Left ventricle myocardium superior (tissue), 1 donor: ENCODE measurements around the gene CHID1. TPM values are rescaled to one million over a fixed set of nuclear protein-coding genes. Genes with fewer than 3 reads are reported as not detected.

Experiments
- ATAC-seq: fragments of 200-7000 bp; cut with Tn5 transposase; one replicate; pipeline ENCODE4 v1.9.1; 2020; ENCODE audit warnings: mild to moderate bottlenecking, moderate library complexity
- DNase-seq: peaks from one replicate; pipeline ENCODE4 v3.0.0-alpha.2; 2020
- intact Hi-C: fragments of 100-400 bp; cut with micrococcal nuclease; formaldehyde crosslinking; loops from one replicate; pipeline ENCODE4 v1.11.0; 2022
- total RNA-seq: library from RNA; stranded (reverse); fragmentation: NEBNext Ultra II Directional; extraction: Animal tissue kit (Norgen Biotek cat#: 25700); gene quantifications from one replicate; pipeline ENCODE4 v1.2.1, GENCODE V29; 2021
- donor health status: DM: no; HTN: yes; CAD: no; lungs with severe emphysema.

CHID1 gene
- total RNA-seq, 1 donor from 2014 or later, result 53.0 TPM

DNA sequence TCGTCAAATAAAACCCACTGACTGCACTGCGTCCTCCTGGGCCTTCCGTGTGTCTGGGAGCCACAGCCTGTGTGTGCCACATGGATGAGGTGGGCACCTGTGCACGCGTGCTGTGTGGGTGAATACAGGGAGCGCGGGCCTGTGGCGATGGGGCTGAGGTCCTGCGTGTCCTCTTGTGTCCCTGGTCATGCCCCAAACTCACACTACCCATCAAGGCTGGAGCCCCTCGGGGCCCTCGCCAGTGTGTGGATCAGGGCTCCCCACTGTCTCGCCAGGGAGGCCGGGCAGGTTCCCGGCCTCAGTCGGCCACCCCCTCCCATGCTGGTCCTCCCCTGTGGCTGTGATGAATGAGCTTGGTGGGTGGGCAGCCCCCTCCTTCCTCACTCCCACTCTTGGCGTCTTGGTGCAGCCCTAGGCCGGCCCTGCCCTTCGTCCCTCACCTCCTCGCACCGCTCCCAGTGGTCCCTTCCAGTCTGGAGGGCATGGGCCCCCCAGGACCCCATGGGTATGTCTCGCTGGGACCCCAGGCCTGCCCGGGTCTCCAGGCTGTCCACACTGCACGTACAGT, 78.6 kb downstream of the CHID1 start:
- DNase-seq, result no peak
- intact Hi-C loops, result no loop called here
- ATAC-seq, result no peak

DNA sequence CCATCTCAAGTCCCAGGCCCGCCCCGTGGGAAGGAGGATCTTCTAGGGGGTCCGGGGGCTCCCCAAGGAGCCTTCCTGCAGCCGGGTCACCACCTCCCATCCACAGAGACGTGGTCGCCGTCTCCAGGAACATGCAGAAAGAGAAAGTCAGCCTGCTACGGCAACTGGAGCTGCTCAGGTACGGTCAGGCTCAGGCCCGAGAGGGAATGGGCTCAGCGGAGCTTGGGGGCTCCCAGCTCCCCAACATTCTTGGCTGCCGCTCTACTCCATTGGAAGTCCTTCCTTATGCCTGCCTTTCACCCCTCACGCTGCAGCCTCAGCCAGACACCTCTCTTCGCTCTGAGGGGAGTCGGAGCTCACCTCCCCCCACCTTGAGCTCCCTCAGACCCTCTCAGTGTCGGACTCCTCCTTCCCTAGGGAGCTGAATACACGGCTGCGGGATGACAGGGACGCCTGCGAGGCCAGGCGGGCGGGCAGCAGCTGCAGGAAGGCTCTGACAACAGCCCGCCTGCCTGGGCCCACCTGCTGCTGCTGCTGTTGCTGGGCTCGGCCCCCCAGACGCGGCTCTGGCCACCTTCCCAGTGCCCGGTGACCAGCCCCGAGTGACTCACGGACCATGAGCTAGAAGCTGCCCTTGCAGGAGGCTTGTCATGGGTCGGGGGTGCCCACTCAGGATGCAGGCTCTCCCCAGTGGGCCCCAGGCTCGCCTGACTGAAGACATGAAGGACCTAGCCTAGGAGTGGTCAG, 79.3 kb downstream of the CHID1 start:
- intact Hi-C loops, result no loop called here
- DNase-seq, result no peak
- ATAC-seq, result no peak

DNA sequence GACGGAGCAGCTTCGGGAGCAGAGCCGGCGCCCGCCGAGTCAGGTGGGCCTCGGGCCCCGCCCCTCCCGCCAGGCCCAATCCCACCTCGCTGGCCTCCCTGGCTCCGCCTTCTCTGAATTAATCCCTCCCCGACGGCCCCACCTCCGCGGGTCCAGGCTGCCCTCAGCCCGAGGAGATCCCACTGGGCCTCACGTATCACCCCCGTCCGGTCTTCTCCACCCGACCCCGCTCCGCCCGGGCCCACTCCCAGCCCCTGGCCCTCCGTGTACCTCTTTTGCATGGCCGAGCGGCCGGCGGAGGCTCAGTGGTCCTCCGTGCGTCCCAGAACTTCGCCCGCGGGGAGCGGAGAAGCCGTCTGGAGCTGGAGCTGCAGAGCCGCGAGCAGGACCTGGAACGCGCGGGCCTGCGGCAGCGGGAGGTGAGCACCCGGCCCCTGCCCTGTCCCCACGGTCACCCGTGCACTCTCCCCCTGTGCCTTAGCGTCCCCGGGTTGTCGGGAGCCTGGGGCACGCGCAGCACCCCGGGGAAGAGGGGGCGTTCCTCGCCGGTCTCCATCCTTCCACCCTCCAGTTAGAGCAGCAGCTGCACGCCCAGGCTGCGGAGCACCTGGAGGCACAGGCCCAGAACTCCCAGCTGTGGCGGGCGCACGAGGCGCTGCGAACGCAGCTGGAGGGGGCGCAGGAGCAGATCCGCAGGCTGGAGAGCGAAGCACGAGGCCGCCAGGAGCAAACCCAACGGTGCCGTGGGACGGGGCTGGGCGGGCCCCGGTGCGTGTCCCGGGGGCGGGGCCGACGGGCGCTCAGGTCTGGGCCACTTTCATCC, 80.1 kb downstream of the CHID1 start:
- peak; percentile 91 for DNase-seq
- intact Hi-C loops, result no loop called here
- peak; percentile 59 for ATAC-seq

DNA sequence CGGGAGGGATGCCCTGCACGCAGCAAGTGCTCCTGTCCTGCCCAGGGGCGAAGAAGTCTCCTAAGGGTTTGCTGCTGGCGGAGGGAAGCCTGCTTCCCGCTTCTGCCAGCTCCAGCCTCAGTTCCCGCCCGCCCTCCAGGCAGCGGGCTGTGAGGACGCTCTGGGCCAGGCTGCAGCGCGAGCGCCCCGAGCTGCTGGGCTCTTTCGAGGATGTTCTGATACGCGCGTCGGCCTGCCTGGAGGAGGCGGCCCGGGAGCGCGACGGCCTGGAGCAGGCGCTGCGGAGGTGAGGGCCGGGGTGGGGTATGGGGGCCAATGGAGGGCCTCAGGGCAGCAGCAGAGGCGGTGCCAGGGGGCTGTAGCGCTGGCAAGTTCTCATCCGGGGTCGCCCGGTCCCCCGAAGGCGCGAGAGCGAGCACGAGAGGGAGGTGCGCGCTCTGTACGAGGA, 80.7 kb downstream of the CHID1 start:
- DNase-seq, result no peak
- ATAC-seq, result no peak
- intact Hi-C loops, result no loop called here

DNA sequence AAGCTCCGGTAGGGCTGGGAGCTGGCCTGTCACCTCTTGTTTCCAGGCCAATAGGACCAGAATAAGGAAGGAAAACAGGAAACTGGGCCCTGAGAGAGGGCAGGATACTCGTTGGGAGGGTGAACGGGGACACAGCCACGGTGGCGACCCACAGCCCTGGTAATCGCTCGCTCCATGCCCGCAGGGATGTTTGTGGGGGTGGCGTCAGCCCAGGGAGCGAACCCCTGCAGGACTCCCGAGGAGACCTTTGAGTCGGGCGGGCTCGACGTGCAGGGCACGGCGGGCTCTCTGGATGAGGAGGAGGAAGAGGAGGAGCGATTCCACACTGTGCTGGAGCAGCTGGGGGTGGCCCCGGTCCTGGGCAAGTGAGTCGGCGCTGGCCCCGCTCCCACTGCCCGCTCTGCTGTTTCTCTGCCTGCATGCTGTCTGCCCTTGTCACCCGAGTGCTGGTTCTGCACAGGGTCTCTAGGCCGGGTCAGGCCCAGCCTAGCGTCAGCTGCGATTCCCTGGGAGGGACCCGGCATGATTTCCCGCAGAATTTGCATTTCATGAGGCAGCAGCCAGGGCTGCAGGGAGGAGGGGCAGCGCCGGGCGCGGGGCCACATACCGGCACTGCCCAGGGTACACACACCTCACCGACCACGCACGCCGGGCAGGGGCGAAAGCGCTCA, 81.3 kb downstream of the CHID1 start:
- DNase-seq, result peak; percentile 76
- ATAC-seq, result peak; percentile 6
- intact Hi-C loops, result no loop called here

DNA sequence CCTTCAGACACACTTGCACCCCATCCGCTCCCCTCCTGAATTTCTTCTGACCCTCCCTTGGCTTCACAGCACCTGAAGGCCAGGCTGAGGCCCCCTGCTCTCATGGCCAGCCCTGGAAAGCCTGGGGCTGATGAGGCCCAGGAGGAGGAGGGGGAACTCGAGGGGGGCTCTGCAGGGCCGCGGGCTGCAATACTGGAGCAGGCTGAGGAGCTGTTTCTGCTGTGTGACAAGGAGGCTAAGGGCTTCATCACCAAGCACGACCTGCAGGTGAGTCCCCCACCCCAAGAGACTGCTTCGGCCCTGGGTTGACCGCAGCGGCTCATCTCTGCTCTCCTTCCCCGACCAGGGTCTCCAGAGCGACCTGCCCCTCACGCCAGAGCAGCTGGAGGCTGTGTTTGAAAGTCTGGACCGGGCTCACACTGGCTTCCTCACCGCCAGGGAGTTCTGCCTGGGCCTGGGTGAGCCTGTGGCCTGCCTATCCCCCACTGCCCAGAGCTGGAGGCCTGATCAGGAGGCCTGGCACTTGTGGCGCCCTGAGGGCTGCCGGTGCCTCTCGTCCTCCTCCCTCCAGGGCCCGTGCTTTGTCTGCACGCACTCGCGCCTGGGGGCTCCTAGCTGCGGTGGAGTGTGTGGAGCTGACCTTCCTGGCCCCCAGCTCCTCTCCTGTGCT, 82.0 kb downstream of the CHID1 start:
- DNase-seq (peak; percentile 28), ATAC-seq (no peak)
- intact Hi-C loops, result no loop called here

DNA sequence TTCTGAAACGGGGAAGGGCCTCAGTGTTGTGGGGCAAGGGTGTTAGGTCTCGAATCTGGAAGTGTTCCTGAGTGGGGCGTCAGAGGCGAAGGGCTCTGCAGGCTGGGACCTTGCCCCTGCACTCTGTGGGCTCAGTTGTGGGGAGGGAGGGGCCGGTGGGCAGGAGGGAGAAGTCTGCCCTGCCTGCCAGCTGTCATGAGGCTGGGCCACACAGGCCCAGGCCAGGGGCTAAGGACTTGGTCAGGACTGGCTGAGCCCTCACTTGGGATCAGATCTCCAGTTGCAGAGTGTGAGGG, 82.8 kb downstream of the CHID1 start, which contains the start of gene CRACR2B:
Gene CRACR2B, plus strand, starts transcription at position 23 of the 296 bp plus-strand sequence. CDS start 689 bp downstream, outside the sequence.
- ATAC-seq (no peak), DNase-seq (no peak)
- intact Hi-C loops, result no loop called here

DNA sequence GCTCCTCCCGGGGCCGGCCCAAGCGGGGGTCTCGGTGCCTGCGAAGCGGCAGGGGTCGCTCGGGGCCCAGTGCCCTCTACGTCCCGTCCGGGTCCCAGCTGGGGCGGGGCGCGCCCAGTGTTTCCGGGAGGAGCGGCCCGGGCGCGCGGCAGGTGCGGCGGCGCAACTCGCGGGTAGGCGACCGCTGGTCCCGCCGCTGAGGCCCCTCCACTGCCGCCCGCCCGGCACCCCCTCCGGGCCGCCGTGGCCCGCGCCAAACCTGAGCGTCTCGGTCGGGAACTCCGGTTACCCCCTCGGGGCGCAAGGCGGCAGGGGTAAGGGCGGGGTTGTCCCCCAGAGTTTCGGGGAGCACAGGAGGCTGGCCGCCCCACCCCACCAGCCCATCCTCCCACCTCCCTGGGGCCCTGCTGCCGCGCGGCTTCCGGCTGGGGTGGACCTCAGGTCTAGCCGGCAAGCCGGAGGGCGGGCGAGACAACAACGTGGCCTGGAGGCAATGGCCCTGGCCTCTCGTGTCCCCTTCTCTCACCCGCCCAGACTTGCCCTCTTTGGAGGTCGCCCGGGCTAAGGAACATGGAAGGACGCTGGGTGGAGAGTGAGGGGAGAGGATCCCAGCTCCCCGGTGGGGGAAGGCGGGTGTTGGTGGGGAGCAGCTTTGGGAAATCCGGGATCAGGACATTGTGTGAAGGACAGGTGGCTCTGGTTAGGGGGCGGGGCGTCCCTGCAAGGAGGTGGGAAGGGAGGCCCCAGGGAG, 83.3 kb downstream of the CHID1 start:
- intact Hi-C loops, result no loop called here
- peak; percentile 1 for ATAC-seq
- peak; percentile 60 for DNase-seq

DNA sequence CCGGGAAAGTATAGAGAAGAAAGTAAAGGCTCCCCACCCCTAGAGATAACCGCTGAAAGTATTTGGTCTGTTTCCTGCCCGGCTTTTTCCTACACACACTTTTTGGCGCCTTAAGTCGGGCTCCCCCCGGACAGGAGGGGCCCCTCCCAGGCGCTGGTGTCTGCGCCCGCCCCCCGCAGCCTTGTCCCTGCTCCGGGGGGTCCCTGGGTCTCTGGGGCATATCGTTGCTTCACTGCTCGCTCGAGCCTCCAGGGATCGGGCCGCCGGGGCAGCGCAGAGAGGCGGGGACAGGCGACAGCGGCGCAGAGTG, 83.8 kb downstream of the CHID1 start:
- no peak for ATAC-seq
- no peak for DNase-seq
- intact Hi-C loops, result no loop called here

DNA sequence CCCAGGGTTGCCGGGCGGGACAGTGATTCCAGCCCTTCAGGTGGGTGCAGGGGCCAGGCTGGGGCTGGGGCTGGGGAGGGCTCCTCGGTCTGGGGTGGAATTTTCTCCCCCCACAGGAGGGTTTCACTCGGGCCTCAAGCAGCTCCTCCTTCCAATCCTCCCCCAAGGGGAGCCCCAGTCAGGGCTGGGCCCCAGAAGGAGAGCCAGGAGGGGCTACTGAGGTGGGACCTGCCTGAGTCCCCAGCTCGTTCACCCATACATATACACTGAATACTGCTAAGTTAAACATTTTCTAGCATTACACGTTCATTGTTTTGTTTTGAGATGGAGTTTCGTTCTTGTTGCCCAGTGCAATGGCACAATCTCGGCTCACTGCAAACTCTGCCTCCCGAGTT, 84.4 kb downstream of the CHID1 start:
- no peak for DNase-seq
- intact Hi-C loops, result no loop called here
- no peak for ATAC-seq

DNA sequence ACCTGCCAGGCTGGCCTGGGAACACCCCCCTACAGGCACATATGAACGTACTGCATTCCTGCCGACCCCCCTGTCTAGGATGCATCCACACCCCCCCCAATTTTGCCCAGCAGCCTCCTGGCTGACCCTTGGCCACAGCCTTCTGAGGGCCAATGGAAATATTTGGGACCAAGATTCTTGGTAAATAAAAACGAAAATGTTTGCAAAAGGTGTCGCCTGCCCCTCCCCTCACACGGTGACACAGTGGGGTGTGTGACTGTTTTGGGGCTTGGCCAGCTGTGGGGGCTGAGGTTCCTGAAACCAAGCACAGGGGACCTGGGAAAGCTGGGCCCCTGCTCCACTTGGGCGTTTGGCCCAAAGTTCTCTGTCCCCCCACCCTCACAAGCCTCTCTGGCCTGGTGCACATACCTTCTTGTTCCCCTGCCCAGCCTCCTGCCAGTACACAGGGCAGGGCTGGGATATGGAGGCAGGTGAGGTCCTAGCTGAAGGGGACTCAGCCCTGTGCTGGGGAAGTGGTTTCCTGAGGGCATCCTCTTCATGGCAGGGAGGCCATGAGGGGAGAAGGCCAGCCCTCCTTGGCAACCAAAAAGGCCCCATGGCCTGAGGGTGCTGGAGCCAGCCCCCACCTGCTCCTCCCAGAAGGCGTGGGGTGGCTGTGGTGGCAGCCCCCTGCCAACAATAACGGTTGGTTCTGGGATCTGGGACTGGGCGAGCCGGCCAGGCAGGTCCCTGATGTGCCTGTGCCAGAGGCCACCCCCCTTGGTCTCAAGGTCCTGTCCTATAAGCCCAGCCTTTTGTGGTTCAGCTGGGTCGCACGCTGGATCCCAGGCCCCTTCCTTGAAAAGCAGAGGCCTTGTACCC, 85.0 kb downstream of the CHID1 start:
- intact Hi-C loops, result no loop called here
- DNase-seq, result no peak
- no peak for ATAC-seq

DNA sequence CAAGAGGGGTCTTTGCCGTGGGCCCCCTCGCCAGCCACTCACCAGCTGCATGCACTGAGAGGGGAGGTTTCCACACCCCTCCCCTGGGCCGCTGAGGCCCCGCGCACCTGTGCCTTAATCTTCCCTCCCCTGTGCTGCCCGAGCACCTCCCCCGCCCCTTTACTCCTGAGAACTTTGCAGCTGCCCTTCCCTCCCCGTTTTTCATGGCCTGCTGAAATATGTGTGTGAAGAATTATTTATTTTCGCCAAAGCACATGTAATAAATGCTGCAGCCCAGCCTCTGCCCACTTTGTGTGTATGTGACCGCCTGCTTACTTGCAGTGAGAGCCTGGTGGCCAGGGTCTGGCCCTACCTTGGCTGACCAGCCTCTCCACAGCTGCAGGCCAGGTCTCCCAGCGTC, 85.7 kb downstream of the CHID1 start:
- no peak for DNase-seq
- no peak for ATAC-seq
- intact Hi-C loops, result no loop called here

DNA sequence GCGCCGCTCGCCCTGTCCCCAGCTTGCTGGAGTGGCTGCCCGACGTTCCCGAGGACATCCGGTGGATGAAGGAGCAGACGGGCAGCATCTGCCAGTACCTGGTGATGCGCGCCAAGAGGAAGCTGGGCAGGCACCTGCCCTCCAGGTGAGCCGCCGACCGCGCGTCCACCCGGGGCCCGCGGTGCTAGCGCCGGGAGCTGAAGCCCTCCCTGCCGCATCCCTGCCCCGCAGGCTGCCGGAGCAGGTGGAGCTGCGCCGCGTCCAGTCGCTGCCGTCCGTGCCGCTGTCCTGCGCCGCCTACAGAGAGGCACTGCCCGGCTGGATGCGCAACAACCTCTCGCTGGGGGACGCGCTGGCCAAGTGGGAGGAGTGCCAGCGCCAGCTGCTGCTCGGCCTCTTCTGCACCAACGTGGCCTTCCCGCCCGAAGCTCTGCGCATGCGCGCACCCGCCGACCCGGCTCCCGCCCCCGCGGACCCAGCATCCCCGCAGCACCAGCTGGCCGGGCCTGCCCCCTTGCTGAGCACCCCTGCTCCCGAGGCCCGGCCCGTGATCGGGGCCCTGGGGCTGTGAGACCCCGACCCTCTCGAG, 86.2 kb downstream of the CHID1 start:
- intact Hi-C loops, result no loop called here
- ATAC-seq (no peak), DNase-seq (no peak)

DNA sequence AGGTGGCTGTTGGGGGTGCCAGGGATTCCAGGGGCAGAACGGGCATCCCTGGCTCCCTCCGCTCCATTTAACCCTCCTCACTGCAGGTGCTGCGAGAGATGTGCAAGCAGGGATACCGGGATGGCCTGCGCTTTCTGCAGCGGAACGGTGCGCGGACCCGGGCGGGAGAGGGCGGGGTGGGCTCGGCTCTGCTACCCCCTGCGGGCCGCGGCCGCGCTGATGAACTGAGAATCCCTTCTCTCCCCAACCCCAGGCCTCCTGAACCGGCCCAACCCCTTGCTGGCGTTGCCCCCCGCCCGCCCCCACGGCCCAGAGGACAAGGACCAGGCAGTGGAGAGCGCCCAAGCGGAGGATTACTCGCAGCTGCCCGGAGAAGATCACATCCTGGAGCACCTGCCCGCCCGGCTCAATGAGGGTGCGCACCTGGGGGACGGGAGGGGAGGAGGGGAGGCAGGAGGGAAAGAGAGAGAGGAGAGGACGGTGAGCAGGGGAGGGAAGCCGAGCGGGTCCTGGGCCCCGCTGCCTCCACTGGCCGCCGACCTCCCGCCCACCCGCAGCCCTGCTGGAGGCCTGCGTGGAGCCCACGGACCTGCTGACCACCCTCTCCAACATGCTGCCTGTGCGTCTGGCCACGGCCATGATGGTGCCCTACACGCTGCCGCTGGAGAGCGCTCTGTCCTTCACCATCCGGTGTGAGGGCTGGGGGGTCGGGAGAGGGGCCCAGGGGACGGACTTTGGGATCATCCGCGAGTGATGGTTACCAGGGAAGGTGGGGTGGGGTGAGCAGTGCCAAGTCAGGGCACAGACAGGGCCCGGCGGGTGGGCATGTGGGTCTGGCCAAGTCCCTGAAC, 86.9 kb downstream of the CHID1 start:
- DNase-seq (no peak), ATAC-seq (no peak)
- intact Hi-C loops, result no loop called here

DNA sequence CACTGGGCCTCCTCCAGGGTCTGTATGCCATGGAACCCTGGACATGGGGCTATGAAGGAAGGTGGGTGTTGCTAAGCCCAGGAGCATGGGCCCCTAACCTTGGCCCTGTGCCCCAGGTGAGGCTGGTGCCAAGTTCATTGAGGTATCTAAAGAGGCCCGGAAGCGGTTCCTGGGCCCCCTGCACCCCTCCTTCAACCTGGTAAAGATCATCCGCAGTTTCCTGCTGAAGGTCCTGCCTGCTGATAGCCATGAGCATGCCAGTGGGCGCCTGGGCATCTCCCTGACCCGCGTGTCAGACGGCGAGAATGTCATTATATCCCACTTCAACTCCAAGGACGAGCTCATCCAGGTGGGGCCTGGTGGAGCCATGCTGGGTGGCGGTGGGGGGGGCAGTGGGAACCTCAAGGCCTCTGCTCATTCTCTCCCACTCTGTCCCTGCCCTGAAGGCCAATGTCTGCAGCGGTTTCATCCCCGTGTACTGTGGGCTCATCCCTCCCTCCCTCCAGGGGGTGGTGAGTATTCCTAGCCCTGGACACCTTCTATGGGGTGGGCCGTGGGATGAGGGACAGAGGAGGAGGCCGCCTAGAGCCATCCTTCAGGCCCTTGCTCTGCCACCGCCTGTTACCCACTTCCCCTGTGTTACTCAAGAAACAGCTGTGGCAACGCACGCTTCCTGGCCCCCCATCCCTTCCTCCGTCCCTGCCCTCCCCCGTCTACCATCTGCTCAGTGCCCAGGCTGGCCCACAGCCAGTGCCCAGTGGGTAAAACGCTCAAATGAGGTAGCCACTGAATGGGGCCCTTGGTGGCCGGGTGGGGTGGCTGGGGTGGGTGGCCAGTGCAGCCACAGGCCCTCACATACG, 88.9 kb downstream of the CHID1 start:
- peak; percentile 77 for DNase-seq
- intact Hi-C loops, result no loop called here
- no peak for ATAC-seq
